ENCODE results near the gene FBXO33.
"Not testable (repeated sequence)": the region's sequence is repeated elsewhere in the genome, so short reads cannot be mapped to it uniquely, and the experiment has no call there.

The FBXO33 gene

DNA sequence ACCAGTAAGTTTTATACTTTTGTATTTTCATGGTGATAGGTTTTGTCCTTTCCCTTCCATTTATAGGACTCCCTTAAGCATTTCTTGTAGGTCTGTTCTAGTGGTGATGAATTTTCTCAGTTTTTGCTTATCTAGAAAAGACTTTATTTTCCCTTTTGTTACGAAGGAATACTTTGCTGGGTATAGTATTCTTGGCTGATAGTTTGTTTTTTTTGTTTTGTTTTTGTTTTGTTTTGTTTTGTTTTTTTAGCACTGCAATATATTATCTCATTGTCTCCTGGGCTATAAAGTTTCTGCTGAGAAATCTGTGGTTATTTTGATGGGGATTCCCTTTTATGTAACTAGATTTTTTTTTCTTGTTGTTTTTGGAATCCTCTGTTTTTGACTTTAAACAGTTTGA is 67.7 kb downstream of the FBXO33 start:
- no peak for DNase-seq (ENCODE audit: low read depth)
- H3K4me3 ChIP-seq (ENCODE audit: low read depth, low read length): no peak overlapping the region
- TF ChIP-seq MYC (IDR thresholded peaks at IDR 0.05; ENCODE audit: low read depth, low read length): no peak
- TF ChIP-seq MAX (IDR thresholded peaks at IDR 0.05; ENCODE audit: low read depth, low read length): no peak
- TF ChIP-seq POLR2A (IDR thresholded peaks at IDR 0.05; ENCODE audit: extremely low read depth, insufficient read length): no peak
- TF ChIP-seq, protein P1, sequence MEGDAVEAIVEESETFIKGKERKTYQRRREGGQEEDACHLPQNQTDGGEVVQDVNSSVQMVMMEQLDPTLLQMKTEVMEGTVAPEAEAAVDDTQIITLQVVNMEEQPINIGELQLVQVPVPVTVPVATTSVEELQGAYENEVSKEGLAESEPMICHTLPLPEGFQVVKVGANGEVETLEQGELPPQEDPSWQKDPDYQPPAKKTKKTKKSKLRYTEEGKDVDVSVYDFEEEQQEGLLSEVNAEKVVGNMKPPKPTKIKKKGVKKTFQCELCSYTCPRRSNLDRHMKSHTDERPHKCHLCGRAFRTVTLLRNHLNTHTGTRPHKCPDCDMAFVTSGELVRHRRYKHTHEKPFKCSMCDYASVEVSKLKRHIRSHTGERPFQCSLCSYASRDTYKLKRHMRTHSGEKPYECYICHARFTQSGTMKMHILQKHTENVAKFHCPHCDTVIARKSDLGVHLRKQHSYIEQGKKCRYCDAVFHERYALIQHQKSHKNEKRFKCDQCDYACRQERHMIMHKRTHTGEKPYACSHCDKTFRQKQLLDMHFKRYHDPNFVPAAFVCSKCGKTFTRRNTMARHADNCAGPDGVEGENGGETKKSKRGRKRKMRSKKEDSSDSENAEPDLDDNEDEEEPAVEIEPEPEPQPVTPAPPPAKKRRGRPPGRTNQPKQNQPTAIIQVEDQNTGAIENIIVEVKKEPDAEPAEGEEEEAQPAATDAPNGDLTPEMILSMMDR (IDR thresholded peaks at IDR 0.05; ENCODE audit: low read depth, low read length): no peak

GRCh38 chr14:39361556-39361955 is 70.7 kb downstream of the FBXO33 start:
- H3K4me3 ChIP-seq (ENCODE audit: low read depth, low read length): not testable (repeated sequence)

DNA sequence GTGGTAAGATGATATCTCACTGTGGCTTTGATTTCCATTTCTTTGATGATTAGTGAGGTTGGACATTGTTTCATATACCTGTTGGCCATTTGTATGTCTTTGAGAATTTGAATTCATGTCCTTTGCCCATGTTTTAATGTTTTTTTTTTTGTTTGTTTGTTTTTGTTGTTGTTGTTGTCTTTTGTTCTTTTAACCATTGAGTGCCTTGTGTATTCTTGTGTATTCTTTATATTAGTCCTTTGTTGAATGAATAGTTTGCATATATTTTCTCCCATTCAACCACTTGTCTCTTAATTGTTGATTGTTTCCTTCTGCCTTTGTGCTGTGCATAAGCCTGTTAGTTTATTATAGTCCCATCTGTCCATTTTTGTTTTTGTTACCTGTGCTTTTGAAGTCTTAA is 71.9 kb downstream of the FBXO33 start:
- no peak for DNase-seq (ENCODE audit: low read depth)
- TF ChIP-seq MAX (IDR thresholded peaks at IDR 0.05; ENCODE audit: low read depth, low read length) (no peak), MYC (IDR thresholded peaks at IDR 0.05; ENCODE audit: low read depth, low read length) (no peak), POLR2A (IDR thresholded peaks at IDR 0.05; ENCODE audit: extremely low read depth, insufficient read length) (no peak)
- TF ChIP-seq, protein P1 (IDR thresholded peaks at IDR 0.05; ENCODE audit: low read depth, low read length): no peak
- H3K4me3 ChIP-seq (ENCODE audit: low read depth, low read length): no peak overlapping the region

More at GRCh38 chr14:39361556-39361955, 70.7 kb downstream of the FBXO33 start:
- DNase-seq (ENCODE audit: low read depth): not testable (repeated sequence)

DNA sequence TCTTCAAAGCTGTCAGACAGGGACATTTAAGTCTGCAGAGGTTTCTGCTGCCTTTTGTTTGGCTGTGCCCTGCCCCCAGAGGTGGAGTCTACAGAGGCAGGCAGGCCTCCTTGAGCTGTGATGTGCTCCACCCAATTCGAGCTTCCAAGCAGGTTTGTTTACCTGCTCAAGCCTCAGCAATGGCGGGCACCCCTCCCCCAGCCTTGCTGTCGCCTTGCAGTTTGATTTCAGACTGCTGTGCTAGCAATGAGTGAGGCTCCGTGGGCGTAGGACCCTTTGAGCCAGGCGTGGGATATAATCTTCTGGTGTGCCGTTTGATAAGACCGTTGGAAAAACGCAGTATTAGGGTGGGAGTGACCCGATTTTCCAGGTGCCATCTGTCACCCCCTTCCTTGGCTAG is 73.2 kb downstream of the FBXO33 start:
- not testable (repeated sequence) for H3K4me3 ChIP-seq (ENCODE audit: low read depth, low read length); DNase-seq (ENCODE audit: low read depth)

GRCh38 chr14:39351708-39352107 is 80.5 kb downstream of the FBXO33 start:
- TF ChIP-seq MYC (IDR thresholded peaks at IDR 0.05; ENCODE audit: low read depth, low read length): no peak
- TF ChIP-seq, protein P1 (IDR thresholded peaks at IDR 0.05; ENCODE audit: low read depth, low read length): no peak
- no peak overlapping the region for H3K4me3 ChIP-seq (ENCODE audit: low read depth, low read length)
- no peak for DNase-seq (ENCODE audit: low read depth)

- TF ChIP-seq, protein P1 (IDR thresholded peaks at IDR 0.05; ENCODE audit: low read depth, low read length): no peak
- TF ChIP-seq POLR2A (IDR thresholded peaks at IDR 0.05; ENCODE audit: extremely low read depth, insufficient read length) (no peak), MAX (IDR thresholded peaks at IDR 0.05; ENCODE audit: low read depth, low read length) (no peak), MYC (IDR thresholded peaks at IDR 0.05; ENCODE audit: low read depth, low read length) (no peak)
- no peak overlapping the region for H3K4me3 ChIP-seq (ENCODE audit: low read depth, low read length)
- DNase-seq (ENCODE audit: low read depth): no peak
Measured at GRCh38 chr14:39350866-39351265, 81.4 kb downstream of the FBXO33 start.
